CD4-positive, alpha-beta T cell treated with Interleukin-15 for 4 hours (primary cell): ENCODE measurements around the gene PNPLA1.

Experiments used
- DNase-seq: peaks from one replicate; pipeline ENCODE4 v3.0.0-alpha.2; 2020; ENCODE audit warnings: low spot score

PNPLA1 gene, protein sequence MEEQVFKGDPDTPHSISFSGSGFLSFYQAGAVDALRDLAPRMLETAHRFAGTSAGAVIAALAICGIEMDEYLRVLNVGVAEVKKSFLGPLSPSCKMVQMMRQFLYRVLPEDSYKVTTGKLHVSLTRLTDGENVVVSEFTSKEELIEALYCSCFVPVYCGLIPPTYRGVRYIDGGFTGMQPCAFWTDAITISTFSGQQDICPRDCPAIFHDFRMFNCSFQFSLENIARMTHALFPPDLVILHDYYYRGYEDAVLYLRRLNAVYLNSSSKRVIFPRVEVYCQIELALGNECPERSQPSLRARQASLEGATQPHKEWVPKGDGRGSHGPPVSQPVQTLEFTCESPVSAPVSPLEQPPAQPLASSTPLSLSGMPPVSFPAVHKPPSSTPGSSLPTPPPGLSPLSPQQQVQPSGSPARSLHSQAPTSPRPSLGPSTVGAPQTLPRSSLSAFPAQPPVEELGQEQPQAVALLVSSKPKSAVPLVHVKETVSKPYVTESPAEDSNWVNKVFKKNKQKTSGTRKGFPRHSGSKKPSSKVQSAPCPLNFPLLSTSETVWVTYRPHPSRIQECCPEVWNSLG

DNA sequence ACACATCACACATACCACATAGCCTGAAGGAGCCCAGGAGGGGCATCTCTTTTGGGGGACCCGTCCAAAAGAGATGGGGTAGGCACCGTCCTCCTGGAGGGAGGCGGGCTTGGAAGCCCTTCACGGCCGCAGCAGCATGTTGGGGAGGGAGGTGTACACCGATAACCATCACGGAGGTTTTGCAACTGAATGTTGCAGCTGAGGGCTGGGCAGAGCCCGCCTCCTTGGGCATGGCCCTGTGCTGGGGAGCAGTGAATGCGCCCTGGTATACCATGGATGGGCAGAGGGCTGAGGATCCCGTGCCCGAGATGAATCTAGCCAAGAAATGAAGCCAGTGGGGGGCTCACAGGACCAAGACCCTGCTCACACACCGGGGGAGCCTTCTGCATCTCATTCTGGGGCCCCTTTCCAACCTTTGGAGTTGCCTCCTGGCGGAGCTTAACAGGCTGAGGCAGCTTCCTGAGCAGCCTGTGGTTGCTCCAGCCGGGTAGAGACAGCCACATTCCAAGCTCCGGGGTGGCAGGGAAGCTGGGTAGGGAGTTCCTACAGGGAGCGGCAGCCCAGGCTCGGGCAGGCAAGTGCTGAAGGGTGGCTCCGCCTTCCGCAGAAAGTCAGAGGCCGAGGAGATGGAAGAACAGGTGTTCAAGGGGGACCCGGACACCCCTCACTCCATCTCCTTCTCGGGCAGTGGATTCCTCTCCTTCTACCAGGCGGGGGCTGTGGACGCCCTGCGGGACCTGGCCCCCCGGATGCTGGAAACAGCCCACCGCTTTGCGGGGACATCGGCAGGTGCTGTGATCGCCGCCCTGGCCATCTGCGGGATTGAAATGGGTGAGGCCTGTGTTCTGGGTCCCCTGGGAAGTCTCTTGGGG, at the start of gene PNPLA1:
TSS of gene PNPLA1 (plus strand) at position 227 of the 872 bp plus-strand sequence. CDS start at position 627, 400 bp downstream.
- no peak for DNase-seq

DNA sequence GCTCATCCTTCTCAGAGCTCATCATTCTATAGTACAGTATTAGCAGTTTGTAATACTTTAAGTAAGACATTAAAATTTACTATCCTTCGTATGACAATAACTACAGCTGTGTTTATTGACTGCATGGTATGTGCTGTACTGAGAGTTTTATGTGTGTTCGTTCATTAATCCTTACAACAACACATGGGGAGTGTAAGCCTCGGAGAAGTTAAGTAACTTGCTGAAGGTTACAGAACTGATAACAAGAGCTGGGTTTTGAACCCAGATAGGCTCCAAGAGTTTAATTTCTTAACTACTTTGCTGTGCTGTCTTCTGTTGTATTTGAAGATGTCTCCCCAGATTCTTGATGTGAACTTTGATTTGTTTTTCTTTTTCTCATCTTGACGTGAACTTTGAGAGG, 49.6 kb upstream of the PNPLA1 start:
- DNase-seq, result no peak

DNA sequence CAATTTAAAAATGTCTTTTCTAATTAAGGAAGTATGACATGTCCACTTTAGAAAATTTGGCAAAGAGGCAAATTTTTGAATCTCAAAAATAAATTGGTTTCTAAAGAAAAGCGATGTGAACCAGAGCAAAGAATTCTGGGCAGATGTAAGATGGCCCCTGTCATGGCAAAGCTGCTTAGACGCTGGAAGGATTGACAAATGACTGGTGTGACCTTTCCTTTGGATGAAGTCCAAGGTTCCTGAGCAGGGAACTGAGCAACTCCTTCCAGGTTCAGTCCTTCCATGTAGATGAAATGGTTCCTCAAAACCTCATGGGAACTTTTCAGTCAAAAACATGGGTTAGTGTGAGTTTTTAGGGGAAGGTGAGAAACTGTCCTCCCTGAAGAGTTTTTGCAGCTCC, 48.2 kb upstream of the PNPLA1 start:
- DNase-seq, result no peak

DNA sequence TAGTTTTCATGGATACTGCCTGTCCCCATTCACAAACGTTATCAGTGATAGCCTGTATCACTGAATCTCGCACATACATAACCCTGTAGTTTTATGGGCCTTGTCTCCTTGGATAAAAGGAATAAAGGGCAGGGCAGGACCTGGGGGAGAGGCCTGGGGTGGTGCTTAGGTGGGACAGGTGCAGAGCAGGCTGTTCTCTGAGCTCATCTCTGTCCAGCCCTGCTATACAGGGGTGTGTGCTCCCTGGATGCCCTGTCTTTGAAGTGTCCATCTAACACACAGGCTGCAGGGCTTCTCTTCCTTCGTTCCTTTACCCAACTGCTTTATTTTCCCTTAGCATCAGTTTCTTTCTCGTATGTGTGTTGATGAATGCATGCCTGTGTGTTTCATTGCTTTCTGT, 46.9 kb upstream of the PNPLA1 start:
- no peak for DNase-seq

DNA sequence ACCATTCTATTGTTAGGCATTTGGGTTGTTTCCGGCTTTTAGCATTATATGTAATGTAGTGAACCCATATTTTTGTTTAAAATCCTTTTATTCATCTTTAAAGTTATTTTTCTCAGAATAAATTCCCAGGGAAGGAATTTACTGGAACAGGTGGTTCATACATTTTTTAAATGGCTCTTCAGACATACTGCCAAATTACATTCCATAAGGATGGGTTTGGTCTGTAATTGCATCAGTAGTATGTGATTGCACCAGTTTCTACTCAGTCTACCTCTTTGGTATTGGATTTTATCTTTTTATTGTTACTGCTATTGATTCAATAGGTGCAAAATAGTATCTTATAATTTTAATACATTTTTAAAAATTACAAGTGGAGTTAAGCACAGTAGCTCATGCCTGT, 46.2 kb upstream of the PNPLA1 start:
- DNase-seq, result no peak

DNA sequence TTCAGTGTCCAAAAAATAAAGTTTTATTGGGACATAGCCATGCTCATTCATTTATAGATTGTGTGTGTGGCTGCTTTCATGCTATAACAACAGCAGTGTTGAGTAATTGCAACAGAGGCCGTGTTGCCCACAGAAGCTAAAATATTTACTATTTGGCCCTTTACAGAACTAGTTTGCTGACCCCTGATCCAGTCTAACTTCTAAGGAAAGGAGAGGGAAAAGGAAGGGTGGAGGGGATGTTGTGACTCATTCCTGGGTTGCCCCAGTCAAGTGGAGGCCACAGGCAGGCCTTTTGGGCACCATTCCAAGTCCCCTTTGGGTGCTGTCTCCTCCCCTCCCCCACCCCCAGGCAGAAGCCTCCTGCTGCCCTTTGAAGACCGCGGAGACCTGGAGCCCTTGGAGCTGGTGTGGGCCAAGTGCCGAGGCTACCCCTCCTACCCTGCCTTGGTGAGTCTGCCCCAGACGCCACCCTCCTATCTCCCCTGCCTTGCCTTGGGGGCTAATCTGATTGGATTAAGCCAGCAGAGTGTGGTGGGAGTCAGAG, 44.9 kb upstream of the PNPLA1 start:
- no peak for DNase-seq

DNA sequence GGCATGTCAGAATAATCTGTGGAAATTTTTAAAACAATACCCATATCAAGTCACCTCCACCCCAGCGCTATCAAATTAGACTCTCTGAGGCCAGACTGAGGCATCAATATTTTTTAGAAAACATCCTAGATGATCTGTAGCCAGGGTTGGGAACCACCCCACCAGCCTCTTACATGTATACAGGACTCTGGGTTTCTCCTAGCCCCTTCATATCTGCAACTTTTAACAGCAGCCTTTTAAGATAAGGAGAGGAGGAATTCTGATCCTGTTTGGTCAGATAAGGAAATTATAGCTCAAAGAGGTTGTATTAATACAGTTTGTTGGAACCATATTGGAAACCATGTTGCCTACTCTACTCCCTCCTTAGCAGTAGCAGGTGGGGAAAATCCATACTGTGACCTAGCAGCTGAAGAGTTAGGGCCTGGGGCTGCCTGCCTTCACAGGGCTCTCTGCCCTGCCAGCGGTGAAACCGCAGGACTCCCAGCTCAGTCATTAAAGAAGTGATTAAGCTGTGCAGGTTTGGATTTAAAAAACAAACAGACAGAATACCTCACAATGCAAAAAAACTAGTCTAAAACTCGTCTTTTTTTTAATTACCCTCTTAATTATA, 43.3 kb upstream of the PNPLA1 start:
- no peak for DNase-seq

DNA sequence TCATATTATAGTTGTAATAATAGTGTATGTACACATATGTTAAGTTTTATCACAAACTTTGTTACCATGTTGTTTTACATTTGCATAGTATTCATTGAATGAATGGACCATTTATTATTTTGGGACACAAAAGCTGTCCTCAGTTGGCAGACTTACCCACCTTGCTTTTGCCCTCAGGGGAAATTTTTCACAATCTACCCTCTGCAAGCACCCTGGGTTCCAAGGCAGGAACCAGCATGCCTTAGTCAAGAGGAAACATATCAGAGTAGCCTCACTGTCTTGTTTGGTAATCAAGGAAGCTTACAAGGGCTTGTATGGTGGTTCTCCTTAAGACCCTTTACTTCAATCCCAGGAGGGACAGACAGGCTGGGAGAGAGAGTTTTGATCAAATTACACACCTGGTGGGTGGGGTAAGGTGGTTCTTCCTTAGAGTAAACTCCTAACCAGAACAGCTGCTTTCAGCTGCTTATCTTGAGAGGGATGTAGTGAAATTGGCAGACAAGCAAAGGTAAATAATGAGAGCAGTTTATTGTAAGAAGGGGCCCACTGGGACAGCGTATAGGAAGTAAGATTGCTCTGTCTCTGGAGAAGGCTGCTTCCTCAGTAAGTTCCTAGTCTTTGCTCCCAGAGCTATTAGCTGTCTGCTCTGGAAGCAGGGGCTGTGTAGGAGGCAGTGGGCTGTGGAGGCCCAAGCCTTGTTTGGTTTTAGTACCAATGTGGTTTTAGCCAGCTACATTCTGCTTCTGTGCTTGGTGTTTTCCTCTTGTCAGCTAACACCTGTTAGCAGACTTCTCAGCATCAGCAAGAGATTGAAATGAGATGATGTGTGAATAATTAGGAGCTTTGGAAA, 42.3 kb upstream of the PNPLA1 start:
- no peak for DNase-seq

DNA sequence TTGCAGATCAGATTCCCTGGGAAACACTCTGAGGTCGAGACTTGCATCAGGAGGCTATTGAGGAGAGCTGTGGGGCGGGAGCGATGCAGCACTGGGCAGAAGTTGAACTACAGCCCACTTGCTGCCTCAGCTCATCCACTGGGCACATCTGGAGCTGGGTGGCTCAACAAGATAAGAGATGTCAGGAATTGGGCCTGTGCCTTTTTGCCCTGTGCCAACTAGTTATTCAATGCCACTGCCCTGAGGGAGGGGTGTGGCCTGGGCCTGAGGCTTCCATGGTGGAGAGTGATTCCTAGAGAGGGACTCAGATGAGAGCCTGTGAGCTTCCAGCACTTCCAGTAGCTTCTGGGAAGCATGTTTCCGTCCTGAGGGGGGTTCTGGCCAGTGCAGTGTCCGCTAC, 40.6 kb upstream of the PNPLA1 start:
- DNase-seq, result no peak

DNA sequence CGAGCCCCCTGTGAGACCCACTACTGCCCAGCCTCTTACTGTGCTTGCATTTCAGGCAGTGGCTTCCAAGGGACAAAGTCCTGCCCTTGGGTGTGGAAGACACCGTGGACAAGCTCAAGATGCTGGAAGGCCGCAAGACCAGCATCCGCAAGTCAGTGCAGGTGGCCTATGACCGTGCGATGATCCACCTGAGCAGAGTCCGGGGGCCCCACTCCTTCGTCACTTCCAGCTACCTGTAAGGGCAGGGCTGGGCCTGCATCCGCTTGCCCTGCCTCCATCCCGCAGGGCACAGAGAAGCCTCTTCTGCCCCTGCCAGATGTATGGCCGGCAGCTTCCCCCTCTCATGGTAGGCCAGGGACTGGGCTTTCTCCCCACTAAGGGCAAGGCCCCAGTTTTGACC, 39.5 kb upstream of the PNPLA1 start:
- DNase-seq, result no peak

DNA sequence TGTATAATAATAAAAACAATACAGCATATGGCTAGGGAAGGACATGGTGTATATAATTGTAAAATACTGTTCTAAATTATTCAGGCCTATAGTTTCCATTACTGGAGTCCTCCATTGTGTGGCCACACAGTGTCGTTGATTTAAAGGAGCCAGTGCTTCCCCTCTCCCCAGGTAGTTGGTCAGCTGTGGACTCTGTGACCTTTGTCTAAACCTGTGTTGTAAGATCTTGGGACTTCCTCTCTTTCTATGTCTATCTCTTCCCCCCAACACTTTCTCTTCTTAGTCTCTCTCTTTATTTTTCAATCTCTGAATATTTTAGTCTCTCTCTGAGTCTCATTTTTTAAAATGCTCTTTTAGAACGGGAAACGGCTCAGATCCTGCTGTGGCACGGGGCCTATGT, 37.7 kb upstream of the PNPLA1 start:
- DNase-seq, result no peak

DNA sequence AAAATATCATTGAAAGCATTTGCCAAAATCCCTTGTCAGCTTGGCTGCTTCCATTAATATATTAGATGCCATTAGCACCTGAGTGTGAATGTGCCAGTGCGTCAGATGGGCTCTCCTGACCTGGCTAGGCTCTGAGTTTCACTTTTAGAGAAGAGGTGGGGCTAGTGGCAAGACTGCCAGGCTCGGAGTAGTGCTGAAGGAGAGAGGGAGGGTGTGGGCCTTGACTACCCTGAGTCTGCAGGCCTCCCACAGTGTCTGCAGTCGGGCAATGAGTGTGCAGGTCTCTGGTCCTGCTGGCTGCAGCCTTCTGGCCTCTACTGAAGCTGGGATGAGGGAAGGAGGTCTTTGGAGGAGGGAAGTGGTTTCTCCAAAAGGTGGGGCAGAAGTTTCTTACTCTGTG, 34.6 kb upstream of the PNPLA1 start:
- no peak for DNase-seq

DNA sequence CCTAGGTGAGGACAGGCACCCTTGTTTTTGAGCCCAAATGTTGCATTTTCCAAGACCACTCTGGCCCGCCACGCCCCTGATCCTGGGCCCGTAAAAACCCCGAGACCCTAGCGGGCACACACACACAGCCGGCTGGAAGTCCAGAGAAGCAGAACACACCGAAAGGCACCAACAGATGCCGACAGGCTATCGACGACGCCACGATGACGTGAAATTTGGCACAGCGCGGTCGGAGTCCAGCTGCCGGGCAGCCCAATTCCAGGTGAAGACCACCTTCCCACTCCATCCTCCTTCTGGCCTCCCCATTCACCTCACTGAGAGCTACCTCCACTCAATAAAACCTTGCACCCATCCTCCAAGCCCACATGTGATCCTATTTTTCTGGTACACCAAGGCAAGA, 34.0 kb upstream of the PNPLA1 start:
- DNase-seq, result no peak

DNA sequence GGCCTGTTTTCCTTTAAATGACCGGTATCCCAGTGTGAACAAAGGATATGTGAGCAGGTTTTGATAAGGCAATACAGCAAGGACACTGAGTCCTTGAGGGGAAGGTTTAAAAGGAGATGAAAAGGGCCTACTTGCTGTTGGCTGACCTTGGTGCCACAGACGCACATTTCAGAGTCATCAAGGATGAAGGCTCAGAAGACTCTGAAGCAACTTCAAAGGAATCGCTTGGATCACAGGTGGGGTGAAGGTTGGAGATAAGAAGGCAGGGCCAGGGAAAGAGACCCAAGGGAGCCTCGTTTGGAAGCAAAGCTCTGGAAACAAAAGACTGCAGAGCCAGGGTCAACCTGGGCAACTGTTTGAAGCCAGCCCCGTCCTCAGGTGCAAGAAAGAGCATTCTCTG, 30.1 kb upstream of the PNPLA1 start:
- DNase-seq, result no peak

DNA sequence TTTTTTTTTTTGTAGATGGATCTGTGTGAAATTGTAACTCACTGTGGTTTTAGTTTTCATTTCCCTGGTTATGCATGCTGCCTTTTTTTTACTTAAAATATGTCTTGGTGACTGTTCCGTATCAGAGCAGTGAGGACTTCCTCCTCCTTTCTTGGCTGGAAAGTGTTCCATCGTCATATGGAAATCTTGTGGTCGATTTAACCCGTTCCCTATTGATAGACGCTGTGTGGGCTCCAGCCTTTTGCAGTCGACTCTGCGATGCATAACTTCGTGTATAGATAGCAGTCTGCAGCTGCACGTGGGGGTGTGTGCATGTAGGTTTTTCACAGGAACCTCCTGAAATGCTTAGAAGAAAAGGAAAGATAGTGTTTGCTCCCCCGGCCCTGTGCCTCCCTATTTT, 28.1 kb upstream of the PNPLA1 start:
- DNase-seq, result no peak

DNA sequence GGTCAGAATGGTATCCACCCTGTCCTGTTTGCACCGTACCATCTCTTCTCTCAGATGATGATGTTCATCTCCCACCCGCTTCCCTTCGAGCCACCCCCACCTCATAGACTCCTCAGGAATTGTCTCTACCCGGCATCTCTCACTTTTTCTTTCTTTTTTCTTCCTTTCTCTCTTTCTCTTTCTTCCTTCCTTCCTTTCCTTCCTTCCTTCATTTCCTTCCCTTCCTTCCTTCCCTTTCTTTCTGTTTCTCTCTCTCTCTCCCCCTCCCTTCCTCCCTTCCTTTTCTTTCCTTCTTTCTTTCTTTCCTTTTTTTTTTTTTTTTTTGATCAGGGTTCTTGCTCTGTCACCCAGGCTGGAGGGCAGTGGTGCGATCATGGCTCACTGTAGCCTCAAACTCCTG, 27.7 kb upstream of the PNPLA1 start:
- no peak for DNase-seq

DNA sequence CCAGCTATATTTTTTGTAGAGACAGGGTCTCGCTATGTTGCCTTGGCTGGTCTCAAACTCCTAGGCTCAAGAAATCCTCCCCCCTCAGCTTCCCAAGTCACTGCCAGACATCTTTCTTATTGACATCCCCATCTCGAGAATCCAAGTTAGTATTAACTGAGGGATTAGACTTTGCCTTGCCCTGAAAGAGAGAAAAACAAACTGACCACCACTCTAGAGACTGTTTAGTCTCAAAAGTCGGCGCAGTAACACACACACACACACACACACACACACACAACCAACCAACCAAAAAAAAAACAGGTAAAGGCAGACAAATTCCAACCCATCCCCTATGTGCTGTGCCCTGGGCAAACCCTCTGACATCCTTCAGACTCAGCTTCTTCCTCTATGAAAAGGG, 27.2 kb upstream of the PNPLA1 start:
- DNase-seq, result no peak

DNA sequence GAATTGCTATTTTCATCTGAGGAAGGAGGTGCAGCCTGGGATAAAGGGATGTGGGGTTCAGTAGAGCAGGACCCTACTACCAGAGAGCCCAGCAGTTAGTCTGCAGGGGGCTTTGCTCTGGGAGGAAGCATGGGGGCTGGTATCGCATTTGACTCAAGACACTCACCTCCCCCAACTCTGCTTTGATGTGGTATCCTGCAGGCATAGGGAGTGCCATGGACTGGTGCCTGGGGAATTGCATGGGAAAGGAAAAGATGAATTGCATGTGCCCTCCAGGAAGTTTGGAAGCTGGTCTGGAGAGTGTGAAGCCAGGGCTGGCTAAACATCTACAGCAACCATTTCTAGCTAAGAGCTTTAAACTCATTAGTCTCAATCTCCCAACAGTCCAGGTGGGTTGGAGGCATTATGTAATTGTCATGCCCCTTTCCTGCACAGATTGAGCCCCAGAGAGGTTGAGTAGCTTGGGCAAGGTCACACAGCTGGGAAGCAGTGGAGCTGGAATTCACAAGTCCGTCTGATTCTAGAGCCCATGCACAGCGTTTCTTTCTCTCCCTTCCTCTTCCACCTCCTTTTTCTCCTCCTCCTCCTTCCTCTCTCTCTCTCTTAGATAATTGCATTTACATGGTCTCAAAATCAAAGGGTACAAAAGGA, 26.2 kb upstream of the PNPLA1 start:
- no peak for DNase-seq

DNA sequence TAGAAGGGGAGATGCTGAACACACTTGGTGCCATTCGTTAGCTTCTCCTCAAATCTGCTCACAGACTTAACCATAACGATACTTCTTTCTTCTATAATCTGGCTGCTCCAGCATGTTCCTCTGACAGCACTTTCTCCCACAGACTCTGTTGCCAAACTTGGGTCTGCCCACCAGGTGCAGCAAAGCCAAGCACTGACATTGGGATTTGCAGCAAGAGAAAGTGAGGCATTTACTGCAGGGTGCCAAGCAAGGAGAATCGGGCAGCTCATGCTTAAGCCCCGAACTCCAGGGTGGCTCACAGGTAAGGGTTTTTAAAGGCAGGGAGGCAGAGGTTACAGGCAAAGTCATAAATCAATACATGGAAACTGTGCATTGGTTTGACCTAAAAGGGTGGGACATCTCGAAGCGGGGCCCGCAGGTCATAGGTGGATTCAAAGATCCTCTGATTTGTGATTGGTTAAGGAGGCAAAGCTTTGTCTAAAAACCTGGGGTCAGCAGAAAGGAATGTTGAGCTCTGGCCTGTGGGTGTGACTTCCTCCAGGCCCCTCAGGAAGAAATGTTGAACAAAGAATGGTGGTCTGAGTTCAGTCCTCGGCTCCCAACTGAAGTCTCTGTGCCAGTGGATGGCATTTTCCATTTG, 25.1 kb upstream of the PNPLA1 start:
- DNase-seq, result no peak

DNA sequence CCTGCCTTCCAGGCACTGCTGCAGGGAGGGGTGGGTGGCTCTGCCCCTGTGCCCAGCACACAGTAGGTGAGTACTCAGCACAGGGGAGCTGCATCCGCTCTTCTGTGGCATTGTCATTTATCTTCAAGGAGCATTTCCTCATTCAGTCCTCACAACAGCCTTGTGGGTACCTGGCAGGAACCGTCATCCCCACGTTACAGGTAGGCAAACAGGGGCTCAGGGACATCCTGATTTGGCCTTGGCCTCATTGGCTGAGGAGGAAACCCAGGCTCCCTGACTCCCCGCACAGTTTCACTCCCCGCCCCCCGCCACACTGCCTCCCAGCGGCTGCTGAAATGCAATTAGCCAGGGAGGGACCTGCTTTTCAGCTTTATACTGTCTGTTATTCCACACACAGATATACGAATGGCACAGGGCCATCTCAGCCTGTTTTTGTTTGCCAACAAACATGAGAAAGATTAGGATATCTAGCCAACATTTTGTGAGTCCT, 24.2 kb upstream of the PNPLA1 start:
- no peak for DNase-seq
